Measurements from ENCODE around the gene TMEM150B. TPM values are rescaled to one million over a fixed set of nuclear protein-coding genes. Genes with fewer than 3 reads are reported as not detected.

TMEM150B gene
- total RNA-seq, 1 experiment from 2014 or later = not detected

- CTCF ChIA-PET = interaction anchor here (0.5 kb wide), 1 partner anchor 374 kb away, joined by 3 read pairs; no protein-coding TSS in a partner anchor
- peaks cover 11% of the 10 kb centered on the region for H3K36me3 ChIP-seq (ENCODE audit: low read depth, low read length)
- peak within 1 kb of the TSS; percentile 68 for H3K27ac ChIP-seq (ENCODE audit: low read length)
- DNase-seq (peak; percentile 98), ATAC-seq (peak; percentile 91)
- H3F3A ChIP-seq (ENCODE audit: low read length, unreplicated experiment) = peaks cover 7% of the 10 kb centered on the region
- H3K79me2 ChIP-seq (ENCODE audit: low read length) = peaks cover 16% of the 10 kb centered on the region
- H3K4me3 ChIP-seq (ENCODE audit: low read length) = peak within 1 kb of the TSS; percentile 96
- H3K9me3 ChIP-seq (ENCODE audit: low read length) = no peaks in the 10 kb centered on the region
- BruUV-seq (replicated peaks) = no TSS peak
- H3K4me1 ChIP-seq (ENCODE audit: insufficient read depth, low read length) = peaks cover 10% of the 10 kb centered on the region; the same call in 1 of the 2 replicates
- H3K9me2 ChIP-seq (replicated peaks; ENCODE audit: low read length) = no peaks in the 10 kb centered on the region
- POLR2A ChIA-PET (ENCODE audit: unreplicated experiment) = interaction anchor here (0.6 to 1.1 kb wide), 6 partner anchors 21 to 190 kb away, joined by 3 to 10 read pairs (median 5); partner anchors contain the start of gene PPP6R1
- H3K4me2 ChIP-seq (ENCODE audit: low read length) = peak within 1 kb of the TSS; percentile 89
- peak within 1 kb of the TSS; percentile 85 for H2AFZ ChIP-seq (ENCODE audit: low read length)
- H3K27me3 ChIP-seq (ENCODE audit: low read length) = 0 out of 2 replicates have a peak, but pooled peaks cover 4% of the 10 kb centered on the region
- intact Hi-C loops (cut with micrococcal nuclease) = loop anchor here (1.0 kb wide), 1 partner anchor 21 kb away; the partner anchor contains the start of gene PPP6R1
- H4K20me1 ChIP-seq (ENCODE audit: low read length) = no peaks in the 10 kb centered on the region
- H3K9ac ChIP-seq (ENCODE audit: low read length) = peak within 1 kb of the TSS; percentile 84
- TF ChIP-seq CTCF (conservative IDR thresholded peaks at IDR 0.05; ENCODE audit: low read depth, low read length) = no peak
- TF ChIP-seq EZH2phosphoT487 (IDR thresholded peaks at IDR 0.05; ENCODE audit: borderline replicate concordance, low read length) = no peak
- no peak for TF ChIP-seq EZH2 (IDR thresholded peaks at IDR 0.05; ENCODE audit: low read length, unreplicated experiment)
Observed at GRCh38 chr19:55279770-55280643, 45.1 kb downstream of the TMEM150B start, which contains the start of gene HSPBP1. TSS of gene HSPBP1 (minus strand) at chr19:55280110. CDS start at chr19:55279608, 502 bp downstream.

- Histone ChIP-seq H3F3A (ENCODE audit: low read length, unreplicated experiment) (peaks cover 7% of the 10 kb centered on the region), H3K9me3 (ENCODE audit: low read length) (no peaks in the 10 kb centered on the region), H3K36me3 (ENCODE audit: low read depth, low read length) (peaks cover 16% of the 10 kb centered on the region), H3K9ac (ENCODE audit: low read length) (peak overlapping the region; percentile 84), H3K27me3 (ENCODE audit: low read length) (0 out of 2 replicates have a peak, but pooled peaks cover 4% of the 10 kb centered on the region), H3K79me2 (ENCODE audit: low read length) (peaks cover 16% of the 10 kb centered on the region), H2AFZ (ENCODE audit: low read length) (peak overlapping the region; percentile 85), H3K9me2 (replicated peaks; ENCODE audit: low read length) (no peaks in the 10 kb centered on the region), H3K4me2 (ENCODE audit: low read length) (peak overlapping the region; percentile 89), H3K4me3 (ENCODE audit: low read length) (peak overlapping the region; percentile 96), H3K4me1 (ENCODE audit: insufficient read depth, low read length) (peaks cover 10% of the 10 kb centered on the region; the same call in 1 of the 2 replicates), H4K20me1 (ENCODE audit: low read length) (no peaks in the 10 kb centered on the region), H3K27ac (ENCODE audit: low read length) (peak overlapping the region; percentile 68)
- DNase-seq (no peak), ATAC-seq (no peak)
- intact Hi-C loops (cut with micrococcal nuclease) = no loop called here
- BruUV-seq (replicated peaks) = TSS peak; percentile 50
- CTCF ChIA-PET = no interaction called here
- POLR2A ChIA-PET (ENCODE audit: unreplicated experiment) = interaction anchor here (0.5 to 1.1 kb wide), 2 partner anchors 20 to 394 kb away, joined by 5 to 10 read pairs; partner anchors contain the start of gene PPP6R1
- no peak for TF ChIP-seq CTCF (conservative IDR thresholded peaks at IDR 0.05; ENCODE audit: low read depth, low read length)
- no peak for TF ChIP-seq EZH2phosphoT487 (IDR thresholded peaks at IDR 0.05; ENCODE audit: borderline replicate concordance, low read length)
- TF ChIP-seq EZH2 (IDR thresholded peaks at IDR 0.05; ENCODE audit: low read length, unreplicated experiment) = no peak
Observed at GRCh38 chr19:55279340-55279739, 45.8 kb downstream of the TMEM150B start.

All from PC-3 (cell line).